NCI-H460 (cell line): ENCODE data around the gene PHKB. TPM values are rescaled to one million over a fixed set of nuclear protein-coding genes. Genes with fewer than 3 reads are reported as not detected.
"Not testable (repeated sequence)": the region's sequence is repeated elsewhere in the genome, so short reads cannot be mapped to it uniquely, and the experiment has no call there.

Experiments used
- DNase-seq: peaks from one replicate; pipeline ENCODE4 v3.0.0-alpha.2; 2016; ENCODE audit warnings: low read depth; ENCODE audit errors: extremely low read depth
- total RNA-seq: library from RNA; depleted of rRNA; stranded (reverse); fragments of >200 nt; shearing (Covaris generic); gene quantifications from 2 replicates; pipeline ENCODE4 v1.2.3, GENCODE V29; 2014

Gene PHKB
- total RNA-seq, 1 experiment from 2014 or later: 55.4 TPM

DNA sequence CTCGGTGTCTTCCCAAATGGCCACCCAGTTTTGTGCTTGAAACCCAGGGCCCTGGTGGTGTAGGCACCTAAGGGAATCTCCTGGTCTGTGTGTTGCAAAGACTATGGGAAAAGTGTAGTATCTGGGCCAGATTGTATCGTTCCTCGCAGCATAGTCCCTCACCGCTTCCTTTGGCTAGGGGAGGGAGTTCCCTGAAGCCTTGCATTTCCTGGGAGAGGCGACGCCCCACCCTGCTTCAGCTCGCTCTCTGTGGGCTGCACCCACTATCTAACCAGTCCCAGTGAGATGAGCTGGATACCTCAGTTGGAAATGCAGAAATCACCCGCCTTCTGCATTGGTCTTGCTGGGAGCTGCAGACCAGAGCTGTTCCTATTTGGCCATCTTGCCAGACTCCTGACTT, 93.5 kb downstream of the PHKB start:
- not testable (repeated sequence) for DNase-seq

DNA sequence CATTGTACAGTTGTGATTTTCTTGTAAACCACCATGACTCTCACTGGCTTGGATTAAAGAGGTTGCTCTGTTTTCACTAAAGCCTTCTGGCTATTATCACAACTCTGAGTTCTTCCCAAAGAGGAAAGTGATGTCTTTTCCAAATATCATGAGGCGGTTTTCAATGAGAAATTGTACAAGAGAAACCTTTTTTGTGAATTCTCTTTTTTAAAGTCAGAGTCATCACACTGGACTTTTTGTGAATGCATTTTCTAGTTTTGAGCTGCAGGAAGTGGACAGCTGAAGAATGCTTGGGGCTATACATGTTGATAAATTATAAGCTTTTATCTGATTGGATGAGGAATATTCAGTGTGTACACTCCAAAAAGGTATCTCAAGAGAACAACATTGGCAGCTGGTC, 100.2 kb downstream of the PHKB start:
- DNase-seq: no peak

DNA sequence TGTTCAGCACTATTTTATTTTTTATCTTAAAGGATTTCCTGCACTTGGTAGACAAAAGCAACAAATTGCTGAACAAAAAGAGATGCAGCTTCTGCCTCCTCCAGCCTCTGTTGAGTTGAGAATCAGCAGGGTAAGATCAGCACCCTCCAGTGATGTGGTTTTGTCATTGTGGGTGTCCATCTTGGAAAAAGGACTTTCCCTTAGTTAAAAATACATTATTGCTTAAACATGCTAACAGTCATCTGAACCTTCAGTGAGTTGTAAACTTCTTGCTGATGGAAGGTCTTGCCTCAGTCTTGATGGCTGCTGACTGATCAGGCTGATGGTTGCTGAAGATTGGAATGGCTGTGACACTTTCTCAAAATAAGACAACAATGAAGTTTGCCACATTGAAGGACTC, 101.2 kb downstream of the PHKB start:
- no peak for DNase-seq

DNA sequence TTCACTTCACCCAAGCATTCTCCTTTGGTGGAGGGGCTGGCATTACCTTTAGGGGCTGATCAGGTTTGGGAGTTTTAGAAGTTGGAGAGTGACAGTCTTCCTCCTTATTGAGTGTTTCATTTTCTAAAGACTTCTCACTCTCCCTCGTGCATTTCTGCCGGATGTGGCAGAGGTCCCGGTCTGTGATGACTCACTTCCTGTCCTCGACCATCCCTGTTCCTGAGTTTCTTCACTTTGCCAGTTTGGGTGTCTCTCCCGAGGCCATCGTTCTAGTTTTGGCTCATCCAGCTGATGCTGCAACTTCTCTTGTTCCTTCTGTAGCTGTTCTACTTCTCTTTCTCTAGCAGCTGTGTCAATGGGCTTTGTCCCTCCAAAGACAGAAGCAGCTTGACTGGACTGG, 104.3 kb downstream of the PHKB start:
- no peak for DNase-seq

DNA sequence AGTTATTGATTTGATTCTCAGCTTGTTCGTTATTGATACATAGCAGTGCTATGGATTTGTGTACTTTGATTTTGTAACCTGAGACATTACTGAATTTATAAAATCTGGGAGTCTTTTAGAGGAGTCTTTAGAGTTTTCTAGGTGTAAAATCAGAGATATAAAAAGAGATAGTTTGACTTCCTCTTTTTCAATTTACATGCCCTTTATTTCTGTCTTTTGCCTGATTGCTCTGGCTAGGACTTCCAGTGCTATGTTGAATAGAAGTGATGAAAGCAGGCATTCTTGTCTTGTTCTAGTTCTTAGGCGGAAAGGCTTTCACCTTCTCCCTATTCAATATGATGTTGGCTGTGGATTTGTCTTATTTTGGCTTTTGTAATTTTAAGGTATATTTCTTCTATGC, 106.2 kb downstream of the PHKB start:
- no peak for DNase-seq

DNA sequence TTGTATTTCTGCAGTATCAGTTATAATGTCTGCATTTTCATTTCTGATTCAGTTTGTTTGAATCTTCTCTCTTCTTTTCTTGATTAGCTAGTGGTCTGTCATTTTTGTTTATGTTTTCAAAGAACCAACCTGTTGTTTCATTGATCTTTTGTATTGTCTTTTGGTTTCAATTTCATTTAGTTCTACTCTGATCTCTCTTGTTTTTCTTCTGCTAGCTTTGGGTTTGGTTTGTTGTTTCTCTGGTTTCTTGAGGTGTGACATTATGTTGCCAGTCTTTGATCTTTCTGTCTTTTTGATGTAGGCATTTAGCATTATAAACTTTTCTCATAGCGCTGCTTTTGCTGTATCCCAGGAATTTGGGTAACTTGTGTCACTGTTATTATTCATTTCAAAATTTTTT, 107.2 kb downstream of the PHKB start:
- no peak for DNase-seq

DNA sequence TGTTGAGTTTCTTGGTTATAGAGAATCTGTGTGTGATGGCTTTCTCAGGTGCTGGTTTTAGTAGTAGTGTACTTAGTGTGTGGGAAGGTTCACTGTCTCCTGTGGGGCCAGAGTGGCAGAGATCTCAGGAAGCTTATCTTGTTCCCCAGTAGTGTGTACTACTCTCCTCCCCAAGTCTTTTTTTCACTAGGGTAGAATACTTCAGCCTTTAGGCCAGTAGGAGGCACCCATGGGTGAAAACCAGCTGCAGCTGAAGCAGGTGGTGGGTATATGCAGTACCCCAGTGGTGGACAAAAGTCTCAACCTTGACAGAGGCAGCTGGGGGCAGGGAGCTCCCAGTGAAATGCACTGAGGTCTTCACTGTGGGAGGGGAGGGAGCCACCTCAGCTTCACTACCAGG, 109.9 kb downstream of the PHKB start:
- no peak for DNase-seq

DNA sequence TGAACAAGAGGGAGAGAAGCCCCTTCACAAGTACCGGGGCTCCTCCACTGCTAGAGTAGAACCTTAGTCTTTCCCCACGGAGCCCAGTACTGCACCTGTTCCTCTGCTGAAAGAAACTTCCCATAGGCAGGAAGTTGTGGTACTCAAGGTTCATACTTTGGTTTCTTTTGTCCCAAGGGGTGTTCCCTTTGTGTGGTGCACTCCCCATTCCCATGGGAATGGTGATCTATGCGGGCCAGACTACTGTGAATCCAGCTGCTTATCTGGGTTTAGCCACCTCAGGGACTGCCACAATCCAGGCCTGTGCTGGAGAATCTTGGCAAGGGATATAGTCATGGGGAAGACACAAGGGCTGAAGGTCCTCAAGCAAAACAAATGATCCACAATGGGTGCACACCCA, 110.6 kb downstream of the PHKB start:
- no peak for DNase-seq

DNA sequence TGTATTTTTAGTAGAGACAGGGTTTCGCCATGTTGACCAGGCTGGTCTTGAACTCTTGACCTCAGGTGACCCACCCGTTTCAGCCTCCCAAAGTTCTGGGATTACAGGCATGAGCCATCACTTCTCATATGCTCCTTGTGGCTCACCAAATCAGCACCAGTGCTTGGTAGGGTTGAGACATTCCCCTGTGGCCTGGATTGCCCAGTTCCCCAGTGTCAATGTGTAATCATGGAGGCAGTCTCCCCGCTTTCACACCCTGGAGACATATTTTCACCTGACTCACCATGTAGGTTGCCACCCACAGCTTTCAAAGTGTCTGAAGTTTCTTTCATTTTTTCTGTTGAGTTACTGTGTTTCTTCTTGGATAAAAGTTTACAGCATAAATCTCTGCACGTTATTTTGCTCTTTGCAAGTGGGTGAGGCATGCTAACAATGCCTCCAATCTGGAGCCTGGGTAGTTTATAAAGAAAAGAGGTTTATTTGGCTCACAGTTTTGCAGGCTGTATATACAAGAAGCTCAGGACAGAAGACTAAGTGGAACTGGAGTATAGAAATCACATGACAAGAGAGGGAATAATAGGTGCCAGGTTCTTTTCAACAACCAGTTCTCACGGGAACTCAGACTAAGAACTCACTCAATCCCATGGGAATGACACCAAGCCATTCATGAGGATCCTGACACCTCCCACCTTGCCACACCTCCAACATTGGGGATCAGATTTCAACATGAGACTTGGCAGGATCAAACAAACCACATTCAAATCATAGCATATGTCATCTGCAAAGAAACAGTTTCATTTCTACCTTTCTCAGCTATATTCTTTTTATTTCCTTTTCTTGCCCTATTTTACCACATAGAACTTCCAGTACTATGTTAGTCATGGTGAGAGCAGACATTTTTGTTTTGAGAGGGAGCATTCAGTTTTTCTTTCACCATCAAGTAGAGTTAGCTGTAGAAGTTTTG, 113.2 kb downstream of the PHKB start:
- no peak for DNase-seq

DNA sequence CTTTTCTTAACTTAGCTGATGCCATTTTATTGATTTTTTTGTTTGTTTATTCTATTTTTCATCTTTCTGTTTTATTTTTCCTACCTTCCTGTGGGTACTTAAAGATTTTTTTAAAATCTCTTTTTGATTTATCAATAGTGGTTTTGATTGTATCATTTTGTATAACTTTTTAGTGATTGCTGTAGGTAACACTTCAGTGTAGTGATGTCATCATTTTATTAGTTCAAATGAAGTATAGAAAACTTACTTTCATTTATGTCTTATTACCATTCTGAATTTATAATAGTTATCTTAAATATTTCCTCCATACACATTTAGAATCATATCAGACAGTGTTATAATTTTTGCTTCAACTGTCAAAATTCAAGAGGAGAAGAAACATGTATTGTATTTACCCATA, 115.9 kb downstream of the PHKB start:
- no peak for DNase-seq

DNA sequence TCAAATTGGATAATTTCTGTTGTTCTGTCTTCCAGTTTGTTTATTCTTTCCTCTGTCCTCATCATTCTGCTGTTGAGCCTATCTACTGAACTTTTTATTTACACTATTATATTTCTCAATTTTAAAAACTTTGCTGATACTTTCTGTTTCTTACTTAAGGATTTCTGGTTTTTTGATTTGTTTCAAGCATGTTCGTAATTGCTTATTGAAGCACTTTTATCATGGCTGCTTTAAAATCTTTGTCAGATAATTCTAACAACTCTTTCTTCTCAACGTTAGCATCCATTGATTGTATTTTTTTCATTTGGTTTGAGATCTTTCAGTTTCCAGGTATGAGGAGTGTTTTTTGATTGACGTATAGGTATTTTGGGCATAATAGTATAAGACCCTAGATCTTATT, 116.9 kb downstream of the PHKB start:
- DNase-seq: no peak

DNA sequence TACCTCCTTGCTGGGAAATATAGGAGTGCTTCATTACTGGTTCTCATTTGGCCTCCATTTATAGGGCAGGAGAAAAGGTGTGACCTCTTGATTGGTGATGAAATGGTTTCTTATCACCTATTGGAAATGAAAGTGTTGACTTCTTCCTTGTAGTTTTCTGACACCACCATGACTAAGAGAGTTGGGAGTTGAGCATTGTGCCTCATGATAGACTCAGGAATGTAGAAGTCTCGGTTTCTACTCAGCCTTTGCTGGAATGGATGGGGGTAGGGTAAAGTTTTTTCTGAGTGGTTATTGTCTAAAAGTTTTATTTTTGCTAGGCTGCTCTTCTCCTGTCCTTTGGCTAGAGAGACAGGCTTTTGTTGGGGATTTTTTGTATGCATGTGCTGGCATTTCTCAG, 117.4 kb downstream of the PHKB start:
- DNase-seq: no peak

DNA sequence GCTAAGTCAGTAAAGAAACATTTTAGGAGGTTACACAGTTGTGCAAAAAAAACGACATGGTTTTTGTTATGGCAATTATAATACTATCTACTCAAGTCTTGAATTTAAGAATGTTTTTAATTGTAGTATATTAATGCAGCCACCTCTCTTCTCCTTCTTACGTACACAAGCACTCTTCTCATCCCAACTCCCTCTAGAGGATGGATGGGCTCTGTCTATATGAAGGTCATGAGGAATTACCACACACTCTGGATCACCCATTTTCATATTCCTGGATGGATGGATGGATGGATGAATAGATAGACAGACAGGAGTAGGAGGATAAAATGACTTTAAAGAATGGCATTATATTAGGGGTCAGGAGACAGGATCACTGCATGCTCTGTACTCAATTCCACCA, 120.0 kb downstream of the PHKB start:
- DNase-seq: no peak

DNA sequence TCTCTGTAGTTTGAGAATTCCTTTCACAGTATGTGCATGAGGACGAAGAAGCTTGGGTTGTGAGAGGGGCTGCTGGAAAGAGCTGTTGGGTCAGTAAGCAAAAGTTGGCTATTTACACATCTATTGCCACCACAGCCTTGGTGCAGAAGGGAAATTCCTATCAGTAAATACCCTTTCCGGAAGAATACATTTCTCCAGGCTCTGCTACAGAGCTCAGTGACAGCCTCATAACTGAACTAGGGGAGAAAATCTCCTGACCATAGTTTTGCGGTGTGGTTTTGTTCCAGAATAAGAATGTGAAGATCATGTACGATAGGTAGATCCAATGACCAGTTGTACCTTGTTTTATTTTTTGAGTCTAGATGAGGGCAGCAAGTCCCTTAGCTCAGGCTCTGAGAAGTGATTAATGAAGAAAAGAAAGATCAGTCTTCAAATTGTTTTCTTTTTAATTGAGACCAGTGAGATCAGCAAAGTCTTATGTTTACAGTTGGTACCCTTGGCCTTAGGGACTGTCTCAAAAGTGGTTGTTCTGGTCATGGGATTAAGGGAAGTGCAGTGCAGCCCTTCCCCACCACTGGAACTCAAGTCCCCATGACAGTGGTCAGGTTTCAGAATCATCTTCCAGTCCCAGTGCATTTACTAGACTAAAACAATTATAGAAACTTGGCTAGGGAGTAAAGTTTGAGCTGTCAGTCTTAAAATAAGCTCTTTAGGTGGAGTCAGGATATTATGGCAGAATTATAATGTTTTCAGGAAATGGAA, 123.5 kb downstream of the PHKB start:
- no peak for DNase-seq

DNA sequence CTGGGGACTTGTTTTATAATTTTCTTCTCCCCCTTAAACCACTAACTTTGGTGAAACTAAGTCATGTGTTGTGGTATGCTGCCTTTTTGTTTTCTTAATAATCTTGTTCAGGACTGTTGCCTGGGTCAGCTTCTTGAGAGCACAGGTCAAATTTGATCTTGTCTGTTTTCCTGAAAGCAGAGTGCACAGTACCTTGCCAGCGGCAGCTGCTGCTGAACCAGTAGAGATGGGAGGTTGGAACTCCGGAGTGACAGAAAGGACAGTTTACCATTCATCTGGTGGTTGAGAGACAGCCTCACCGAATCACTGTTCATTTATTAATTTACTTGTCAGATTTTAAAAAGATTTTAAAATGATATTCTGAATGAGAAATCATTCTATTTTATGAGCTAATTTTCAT, 125.0 kb downstream of the PHKB start:
- no peak for DNase-seq

DNA sequence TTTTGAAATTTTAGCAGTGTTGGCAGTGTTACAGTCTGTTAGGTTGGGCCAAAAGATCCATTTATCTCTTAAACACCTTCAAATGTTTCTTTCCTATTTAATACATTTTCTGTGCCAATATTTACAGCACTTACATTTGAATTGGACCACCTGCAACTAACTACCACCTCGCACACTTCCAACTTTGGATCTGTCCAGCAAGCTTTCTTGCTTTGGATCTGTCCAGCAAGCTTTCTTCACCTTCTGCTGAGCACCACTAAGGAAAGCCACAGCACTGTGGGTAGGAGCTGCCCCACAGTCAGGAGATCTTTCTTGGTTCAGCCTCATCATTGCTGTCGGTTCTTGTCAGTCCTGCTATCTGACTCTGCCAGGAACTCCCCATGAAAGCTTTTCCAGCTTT, 129.3 kb downstream of the PHKB start:
- DNase-seq: no peak

DNA sequence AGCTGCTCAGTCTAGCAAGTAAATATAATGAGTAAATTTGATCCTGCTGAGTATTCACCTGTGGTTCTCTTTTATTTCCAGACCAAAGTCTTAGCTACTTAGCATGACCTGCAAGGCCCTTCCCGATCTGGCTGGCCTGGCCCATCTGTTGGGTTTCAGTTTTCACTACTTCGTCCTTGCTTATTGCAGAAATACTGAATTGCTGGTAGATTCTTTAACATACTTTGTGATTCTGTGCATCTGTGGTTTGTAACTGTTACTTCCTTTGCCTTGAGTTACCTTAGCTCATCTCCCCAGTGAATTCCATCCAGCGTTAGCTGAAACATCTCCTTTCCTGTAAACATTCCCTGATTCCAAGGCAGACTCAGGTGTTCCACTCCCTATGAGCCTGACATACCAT, 131.1 kb downstream of the PHKB start:
- DNase-seq: no peak

DNA sequence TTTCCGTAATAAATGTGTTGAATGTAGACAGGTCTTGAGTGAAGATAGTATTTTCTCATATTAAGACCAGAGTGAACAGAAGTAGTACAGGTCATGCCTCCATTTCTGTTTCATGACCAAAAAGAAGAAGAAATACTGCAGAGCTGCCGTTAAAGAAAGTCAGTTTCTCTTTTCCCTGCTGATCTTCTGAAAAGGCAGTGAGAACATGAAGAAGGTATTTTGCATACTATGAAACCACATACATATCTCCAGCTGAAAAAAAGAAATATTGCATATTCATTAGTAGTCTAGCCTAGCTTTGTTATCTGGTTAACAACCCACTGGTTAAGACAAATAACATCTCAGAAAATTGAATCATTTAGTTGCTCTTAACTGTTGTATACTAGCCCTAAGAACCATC, 138.4 kb downstream of the PHKB start:
- DNase-seq: no peak

DNA sequence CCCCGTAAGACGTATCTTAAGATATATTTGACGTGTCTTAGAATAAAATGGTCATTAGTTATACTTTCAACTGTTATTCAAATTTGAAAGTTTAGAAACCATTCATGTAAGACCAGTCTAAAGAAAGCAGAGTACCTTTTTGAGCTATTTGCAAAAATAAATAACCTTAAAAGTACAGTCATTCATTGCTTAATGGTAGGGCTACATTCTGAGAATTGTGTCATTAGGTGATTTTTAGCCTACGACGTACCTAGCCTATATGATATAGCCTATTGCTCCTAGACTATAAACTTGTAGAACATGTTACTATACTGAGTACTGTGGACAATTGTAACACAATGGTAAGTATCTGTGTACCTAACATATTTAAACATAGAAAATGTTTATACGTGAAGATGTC, 139.2 kb downstream of the PHKB start:
- DNase-seq: no peak

DNA sequence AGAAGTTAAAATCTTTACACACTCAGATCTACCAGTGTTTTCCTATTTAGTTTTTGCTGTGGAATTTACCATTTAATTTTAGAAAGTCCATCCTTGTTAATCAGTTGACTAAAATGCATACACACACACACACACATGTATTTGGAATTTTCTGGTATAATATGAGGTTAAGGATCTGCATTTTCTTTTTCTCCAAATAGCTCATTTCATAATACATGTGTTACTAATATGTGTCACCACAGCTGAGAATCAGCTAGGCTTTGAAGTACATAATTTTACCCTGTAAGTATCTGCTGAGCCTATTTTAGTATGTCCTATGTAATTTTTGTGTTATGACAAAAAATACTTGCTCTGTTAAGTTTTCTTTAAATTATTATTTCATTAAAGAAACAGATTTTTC, 143.2 kb downstream of the PHKB start:
- DNase-seq: no peak

DNA sequence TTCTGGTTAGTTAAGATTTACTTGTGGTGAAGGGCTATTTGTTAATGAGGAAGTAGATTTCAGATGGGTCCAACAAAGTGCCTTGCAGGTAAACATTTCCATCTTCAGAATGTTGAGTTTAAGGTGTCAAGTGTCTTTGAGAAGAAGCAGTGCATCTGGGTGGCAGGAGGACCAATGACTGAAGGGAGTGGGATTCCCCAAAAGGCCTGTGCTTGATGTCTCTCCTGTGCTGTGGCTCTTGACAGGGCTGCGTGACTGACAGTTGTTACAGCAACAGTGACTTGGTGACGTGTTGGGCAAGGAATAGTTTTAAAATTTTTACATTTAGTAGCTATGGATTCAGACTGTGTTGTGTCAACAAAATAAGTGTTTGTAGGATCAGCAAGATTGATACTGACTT, 149.9 kb downstream of the PHKB start:
- no peak for DNase-seq

DNA sequence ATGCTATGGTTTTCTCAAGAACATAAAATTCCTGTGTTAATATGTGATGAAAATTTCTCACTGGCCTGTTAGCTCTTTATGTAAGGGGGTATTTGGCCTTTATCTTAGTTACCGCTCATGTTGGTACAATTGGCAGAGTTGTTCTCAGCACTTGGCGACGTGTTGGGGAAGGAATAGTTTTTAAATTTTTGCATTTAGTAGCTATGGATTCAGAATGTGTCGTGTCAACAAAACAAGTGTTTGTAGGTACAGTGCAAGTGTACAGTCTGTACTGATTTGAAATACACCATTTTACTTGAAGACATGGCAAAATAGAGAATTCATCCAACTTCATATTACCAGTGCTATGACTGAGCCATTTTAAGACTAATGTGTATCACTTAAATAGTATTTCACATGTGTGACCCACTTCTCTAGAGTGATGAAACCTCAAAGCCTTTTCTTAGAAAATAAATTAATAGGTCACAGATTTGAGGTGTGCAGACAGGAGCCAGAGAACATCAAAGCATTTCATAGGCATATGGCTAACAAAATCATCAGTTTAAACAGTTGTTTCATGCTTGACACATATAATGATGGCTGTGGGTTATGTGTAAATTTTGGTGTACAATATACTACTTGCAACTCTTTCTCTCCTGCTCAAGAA, 150.8 kb downstream of the PHKB start:
- no peak for DNase-seq
